Measurements from ENCODE around the gene FAAP100.

- TF ChIP-seq TAF1 (IDR thresholded peaks at IDR 0.05; ENCODE audit: low read depth, low read length) = no peak
- no peak for TF ChIP-seq POLR2A (IDR thresholded peaks at IDR 0.05; ENCODE audit: low read depth, low read length)
- TF ChIP-seq POLR2AphosphoS5 (IDR thresholded peaks at IDR 0.05; ENCODE audit: low read depth, low read length) = no peak
- TF ChIP-seq SPI1 (IDR thresholded peaks at IDR 0.05; ENCODE audit: low read depth, low read length) = no peak
Observed at GRCh38 chr17:81545160-81545949, 6.8 kb downstream of the FAAP100 start.
